ENCODE results near the gene TFF2. TPM values are rescaled to one million over a fixed set of nuclear protein-coding genes. Genes with fewer than 3 reads are reported as not detected.

Gene TFF2
- total and polyA plus RNA-seq, 7 donors, result not detected

DNA sequence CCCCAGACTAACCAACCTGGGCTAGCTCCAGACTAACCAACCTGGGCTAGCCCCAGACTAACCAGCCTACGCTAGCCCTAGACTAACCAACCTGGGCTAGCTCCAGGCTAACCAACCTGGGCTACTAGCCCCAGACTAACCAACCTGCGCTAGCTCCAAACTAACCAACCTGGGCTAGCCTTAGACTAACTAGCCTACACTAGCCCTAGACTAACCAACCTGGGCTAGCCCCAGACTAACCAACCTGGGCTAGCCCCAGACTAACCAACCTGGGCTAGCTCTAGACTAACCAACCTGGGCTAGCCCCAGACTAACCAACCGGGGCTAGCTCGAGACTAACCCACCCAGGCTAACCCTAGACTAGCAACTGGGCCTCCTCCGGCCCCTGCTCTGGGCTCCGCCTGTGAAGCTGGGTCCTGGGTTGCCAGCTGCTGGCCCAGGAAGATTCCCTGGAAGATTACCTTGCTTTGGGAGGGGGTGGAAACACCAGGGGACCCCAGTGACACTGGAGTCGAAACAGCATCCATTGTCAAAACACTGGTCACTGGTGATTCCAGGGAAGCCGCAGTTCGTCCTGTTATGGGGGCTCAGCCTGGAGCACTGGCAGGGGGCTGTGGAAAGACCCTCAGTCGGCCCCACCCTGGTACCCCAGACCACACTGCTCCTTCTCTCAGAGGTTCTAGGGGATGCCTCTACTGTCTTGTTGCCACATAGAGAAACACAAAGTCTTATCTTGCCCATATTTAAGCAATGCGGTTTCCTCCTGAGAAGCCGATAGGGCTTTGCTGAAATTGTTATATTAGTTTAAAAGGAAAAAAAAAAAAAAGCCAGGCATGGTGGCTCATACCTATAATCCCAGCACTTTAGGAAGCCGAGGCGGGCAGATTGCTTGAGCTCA is 1.1 kb downstream of the TFF2 start:
- Histone ChIP-seq H3K4me1 (no peaks in the 10 kb centered on the region), H3K27me3 (ENCODE audit: insufficient read depth in 3 of 3, low read length in 2 of 3) (peaks cover 0 to 22% (median 7%) of the 10 kb centered on the region in 3 donors), H3K36me3 (ENCODE audit: insufficient read depth in 1 of 2, low read depth in 1 of 2) (no peaks in the 10 kb centered on the region), H3K4me3 (no peak overlapping the region), H3K9me3 (peaks cover under 1% of the 10 kb centered on the region), H3K27ac (no peak overlapping the region)
- TF ChIP-seq, protein P1, sequence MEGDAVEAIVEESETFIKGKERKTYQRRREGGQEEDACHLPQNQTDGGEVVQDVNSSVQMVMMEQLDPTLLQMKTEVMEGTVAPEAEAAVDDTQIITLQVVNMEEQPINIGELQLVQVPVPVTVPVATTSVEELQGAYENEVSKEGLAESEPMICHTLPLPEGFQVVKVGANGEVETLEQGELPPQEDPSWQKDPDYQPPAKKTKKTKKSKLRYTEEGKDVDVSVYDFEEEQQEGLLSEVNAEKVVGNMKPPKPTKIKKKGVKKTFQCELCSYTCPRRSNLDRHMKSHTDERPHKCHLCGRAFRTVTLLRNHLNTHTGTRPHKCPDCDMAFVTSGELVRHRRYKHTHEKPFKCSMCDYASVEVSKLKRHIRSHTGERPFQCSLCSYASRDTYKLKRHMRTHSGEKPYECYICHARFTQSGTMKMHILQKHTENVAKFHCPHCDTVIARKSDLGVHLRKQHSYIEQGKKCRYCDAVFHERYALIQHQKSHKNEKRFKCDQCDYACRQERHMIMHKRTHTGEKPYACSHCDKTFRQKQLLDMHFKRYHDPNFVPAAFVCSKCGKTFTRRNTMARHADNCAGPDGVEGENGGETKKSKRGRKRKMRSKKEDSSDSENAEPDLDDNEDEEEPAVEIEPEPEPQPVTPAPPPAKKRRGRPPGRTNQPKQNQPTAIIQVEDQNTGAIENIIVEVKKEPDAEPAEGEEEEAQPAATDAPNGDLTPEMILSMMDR (IDR thresholded peaks at IDR 0.05), result no peak
- 82 to 85% (median 85%) methylated on average over 14 of the region's 14 CpGs for WGBS, 3 donors
- intact Hi-C loops (cut with DNase I), result no loop called here
- ATAC-seq, result no peak
- no peak for DNase-seq

DNA sequence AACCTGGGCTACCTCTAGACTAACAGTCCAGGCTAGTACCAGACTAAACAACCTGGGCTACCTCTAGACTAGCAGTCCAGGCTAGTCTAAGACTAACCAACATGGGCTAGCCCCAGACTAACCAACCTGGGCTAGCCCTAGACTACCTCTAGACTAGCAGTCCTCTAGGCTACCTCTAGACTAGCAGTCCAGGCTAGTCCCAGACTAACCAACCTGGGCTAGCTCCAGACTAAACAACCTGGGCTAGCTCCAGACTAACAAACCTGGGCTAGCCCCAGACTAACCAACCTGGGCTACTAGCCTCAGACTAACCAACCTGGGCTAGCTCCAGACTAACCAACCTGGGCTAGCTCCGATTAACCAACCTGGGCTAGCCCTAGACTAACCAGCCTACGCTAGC is 2.0 kb downstream of the TFF2 start:
- intact Hi-C loops (cut with DNase I), result no loop called here
- DNase-seq (no peak), ATAC-seq (no peak)
- Histone ChIP-seq H3K4me3 (no peak overlapping the region), H3K9me3 (no peaks in the 10 kb centered on the region), H3K4me1 (no peaks in the 10 kb centered on the region), H3K36me3 (ENCODE audit: insufficient read depth in 1 of 2, low read depth in 1 of 2) (no peaks in the 10 kb centered on the region), H3K27ac (no peak overlapping the region), H3K27me3 (ENCODE audit: insufficient read depth in 3 of 3, low read length in 2 of 3) (peaks cover 0 to 22% (median 7%) of the 10 kb centered on the region in 3 donors)
- TF ChIP-seq, protein P1 (IDR thresholded peaks at IDR 0.05), result no peak
- WGBS, 3 donors, result 95 to 97% (median 97%) methylated on average over 2 of the region's 2 CpGs

DNA sequence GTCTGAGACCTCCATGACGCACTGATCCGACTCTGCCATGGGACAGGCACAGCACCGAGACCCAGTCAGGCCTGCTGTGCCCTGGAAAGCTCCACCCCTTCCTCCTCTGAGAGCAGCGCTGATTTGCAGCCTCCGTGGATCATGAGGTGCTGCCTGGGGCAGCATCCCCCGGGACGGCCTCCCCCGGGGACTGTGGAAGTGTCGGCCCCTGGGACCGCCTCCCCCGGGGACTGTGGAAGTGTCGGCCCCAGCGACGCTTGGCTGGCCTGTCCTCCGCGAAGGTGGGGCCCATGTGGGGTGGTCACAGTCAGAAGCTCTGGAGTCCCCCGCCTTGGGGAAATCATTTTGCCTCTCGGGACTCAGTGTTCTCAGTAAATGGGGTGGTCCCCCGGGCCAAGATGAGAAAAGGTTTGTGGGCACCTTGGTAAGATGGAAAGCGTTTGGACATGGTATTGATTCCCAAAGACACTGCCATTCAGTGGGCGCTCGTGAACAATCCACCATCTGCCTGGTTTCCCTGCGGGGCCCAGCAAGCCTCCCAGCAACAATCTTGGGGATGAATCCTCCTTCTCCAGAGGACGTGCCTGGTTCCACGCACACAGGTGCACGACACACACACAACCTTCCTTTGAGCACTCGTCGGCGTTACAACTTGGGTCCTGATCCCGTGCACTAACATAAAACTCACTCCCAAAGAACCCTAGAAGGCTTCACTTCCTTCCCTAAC is 3.0 kb downstream of the TFF2 start:
- peaks cover 0 to 18% (median 7%) of the 10 kb centered on the region in 3 donors for H3K27me3 ChIP-seq (ENCODE audit: insufficient read depth in 3 of 3, low read length in 2 of 3)
- H3K27ac ChIP-seq, result no peak overlapping the region
- TF ChIP-seq, protein P1 (IDR thresholded peaks at IDR 0.05), result no peak
- H3K36me3 ChIP-seq (ENCODE audit: insufficient read depth in 1 of 2, low read depth in 1 of 2), result no peaks in the 10 kb centered on the region
- DNase-seq (no peak), ATAC-seq (no peak)
- intact Hi-C loops (cut with DNase I), result no loop called here
- no peaks in the 10 kb centered on the region for H3K4me1 ChIP-seq
- no peak overlapping the region for H3K4me3 ChIP-seq
- 81 to 85% (median 84%) methylated on average over 29 to 30 of the region's 30 CpGs for WGBS, 3 donors
- no peaks in the 10 kb centered on the region for H3K9me3 ChIP-seq

DNA sequence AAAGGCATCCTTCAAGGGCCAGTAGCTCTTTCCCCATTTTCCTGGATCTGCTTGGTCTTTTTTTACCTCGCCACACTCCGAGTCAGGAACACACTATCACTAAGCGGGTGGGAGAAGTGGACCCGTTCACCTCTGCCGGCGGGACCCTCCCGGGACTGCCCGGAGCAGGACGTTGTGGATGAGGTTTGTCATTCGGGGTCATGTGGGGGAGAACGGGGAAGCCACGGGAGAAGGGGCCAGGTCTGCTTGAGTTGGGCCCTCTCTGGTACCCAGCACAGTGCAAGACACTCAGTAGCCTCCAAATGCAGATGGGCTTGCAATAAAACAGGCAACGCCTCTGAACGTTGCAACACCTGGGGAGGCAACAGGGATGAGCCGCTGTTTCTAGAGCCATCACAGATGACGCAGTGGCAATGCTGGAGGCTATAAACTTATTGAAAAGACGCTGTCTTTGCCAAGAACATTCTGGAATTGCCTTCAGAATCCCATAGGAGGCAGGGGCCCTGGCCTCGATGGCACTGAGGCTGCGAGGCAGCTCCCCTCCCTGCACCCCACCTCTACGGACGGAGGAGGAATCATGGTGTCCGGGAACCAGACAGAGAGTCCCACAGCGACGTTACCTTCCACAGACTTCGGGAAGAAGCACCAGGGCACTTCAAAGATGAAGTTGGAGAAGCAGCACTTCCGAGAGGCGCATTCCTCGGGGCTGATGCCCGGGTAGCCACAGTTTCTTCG is 3.8 kb downstream of the TFF2 start:
- H3K36me3 ChIP-seq (ENCODE audit: insufficient read depth in 1 of 2, low read depth in 1 of 2), result no peaks in the 10 kb centered on the region
- H3K27me3 ChIP-seq (ENCODE audit: insufficient read depth in 3 of 3, low read length in 2 of 3), result peaks cover 0 to 18% (median 7%) of the 10 kb centered on the region in 3 donors
- no peak overlapping the region for H3K27ac ChIP-seq
- intact Hi-C loops (cut with DNase I), result no loop called here
- ATAC-seq (no peak), DNase-seq (no peak)
- WGBS, 3 donors, result 85 to 88% (median 87%) methylated on average over 30 of the region's 30 CpGs
- TF ChIP-seq, protein P1 (IDR thresholded peaks at IDR 0.05), result no peak
- no peak overlapping the region for H3K4me3 ChIP-seq
- no peaks in the 10 kb centered on the region for H3K9me3 ChIP-seq
- no peaks in the 10 kb centered on the region for H3K4me1 ChIP-seq

Data from psoas muscle (tissue), 8 donors.